ENCODE measurements around the gene AIFM2. TPM values are rescaled to one million over a fixed set of nuclear protein-coding genes. Genes with fewer than 3 reads are reported as not detected.

Gene AIFM2
- total and polyA plus RNA-seq, 10 of the 15 experiments (the other 5 are each of a cell fraction or from before 2014, with no cell fraction given), result 4.5 to 30.8 (median 15.6) TPM

DNA sequence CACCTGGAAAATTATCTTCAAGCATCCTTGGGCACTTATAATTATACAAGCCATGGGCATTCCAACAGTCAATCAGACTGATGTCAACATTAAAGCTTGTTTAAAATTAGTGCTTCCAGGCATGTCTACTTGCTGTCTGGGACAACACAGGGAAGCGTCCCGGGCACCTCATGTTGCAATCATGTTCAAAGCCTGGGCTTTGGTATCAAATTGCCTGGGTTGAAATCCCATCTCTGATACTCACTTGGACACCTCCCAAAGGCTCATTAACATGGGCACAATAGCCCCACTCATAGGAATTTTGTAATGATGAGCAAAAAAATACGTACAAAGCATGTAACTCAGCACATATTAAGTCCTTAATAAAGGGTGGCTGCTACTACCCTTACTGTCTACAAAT, 14.4 kb downstream of the AIFM2 start:
- H3K9me3 ChIP-seq (replicated peaks; ENCODE audit: control insufficient read depth, insufficient read depth, low read length), result no peaks in the 10 kb centered on the region
- no peak overlapping the region for H3K27ac ChIP-seq (ENCODE audit: control insufficient read depth, insufficient read depth)
- H3K4me2 ChIP-seq (ENCODE audit: control insufficient read depth, insufficient read depth), result no peak overlapping the region
- no peaks in the 10 kb centered on the region for H3K79me2 ChIP-seq (ENCODE audit: control insufficient read depth, insufficient read depth, low read length)
- in situ Hi-C loops (cut with MboI), result no loop called here
- no peak overlapping the region for H3K4me3 ChIP-seq
- TF ChIP-seq SIX5 (IDR thresholded peaks at IDR 0.05; ENCODE audit: low read depth, low read length, severe bottlenecking) (no peak), EED (IDR thresholded peaks at IDR 0.05; ENCODE audit: low read depth) (no peak), SMARCA5 (IDR thresholded peaks at IDR 0.05) (no peak), POLR2AphosphoS2 (IDR thresholded peaks at IDR 0.05; ENCODE audit: low read depth, low read length) (no peak), FOXK2 (IDR thresholded peaks at IDR 0.05) (no peak), WRNIP1 (IDR thresholded peaks at IDR 0.05; ENCODE audit: borderline replicate concordance, low read depth, low read length) (no peak), NFXL1 (IDR thresholded peaks at IDR 0.05; ENCODE audit: borderline replicate concordance) (no peak)
- TF ChIP-seq, protein P1, sequence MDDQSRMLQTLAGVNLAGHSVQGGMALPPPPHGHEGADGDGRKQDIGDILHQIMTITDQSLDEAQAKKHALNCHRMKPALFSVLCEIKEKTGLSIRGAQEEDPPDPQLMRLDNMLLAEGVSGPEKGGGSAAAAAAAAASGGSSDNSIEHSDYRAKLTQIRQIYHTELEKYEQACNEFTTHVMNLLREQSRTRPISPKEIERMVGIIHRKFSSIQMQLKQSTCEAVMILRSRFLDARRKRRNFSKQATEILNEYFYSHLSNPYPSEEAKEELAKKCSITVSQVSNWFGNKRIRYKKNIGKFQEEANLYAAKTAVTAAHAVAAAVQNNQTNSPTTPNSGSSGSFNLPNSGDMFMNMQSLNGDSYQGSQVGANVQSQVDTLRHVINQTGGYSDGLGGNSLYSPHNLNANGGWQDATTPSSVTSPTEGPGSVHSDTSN (IDR thresholded peaks at IDR 0.05; ENCODE audit: insufficient replicate concordance, low read depth, low read length), result no peak
- TF ChIP-seq, protein P2, sequence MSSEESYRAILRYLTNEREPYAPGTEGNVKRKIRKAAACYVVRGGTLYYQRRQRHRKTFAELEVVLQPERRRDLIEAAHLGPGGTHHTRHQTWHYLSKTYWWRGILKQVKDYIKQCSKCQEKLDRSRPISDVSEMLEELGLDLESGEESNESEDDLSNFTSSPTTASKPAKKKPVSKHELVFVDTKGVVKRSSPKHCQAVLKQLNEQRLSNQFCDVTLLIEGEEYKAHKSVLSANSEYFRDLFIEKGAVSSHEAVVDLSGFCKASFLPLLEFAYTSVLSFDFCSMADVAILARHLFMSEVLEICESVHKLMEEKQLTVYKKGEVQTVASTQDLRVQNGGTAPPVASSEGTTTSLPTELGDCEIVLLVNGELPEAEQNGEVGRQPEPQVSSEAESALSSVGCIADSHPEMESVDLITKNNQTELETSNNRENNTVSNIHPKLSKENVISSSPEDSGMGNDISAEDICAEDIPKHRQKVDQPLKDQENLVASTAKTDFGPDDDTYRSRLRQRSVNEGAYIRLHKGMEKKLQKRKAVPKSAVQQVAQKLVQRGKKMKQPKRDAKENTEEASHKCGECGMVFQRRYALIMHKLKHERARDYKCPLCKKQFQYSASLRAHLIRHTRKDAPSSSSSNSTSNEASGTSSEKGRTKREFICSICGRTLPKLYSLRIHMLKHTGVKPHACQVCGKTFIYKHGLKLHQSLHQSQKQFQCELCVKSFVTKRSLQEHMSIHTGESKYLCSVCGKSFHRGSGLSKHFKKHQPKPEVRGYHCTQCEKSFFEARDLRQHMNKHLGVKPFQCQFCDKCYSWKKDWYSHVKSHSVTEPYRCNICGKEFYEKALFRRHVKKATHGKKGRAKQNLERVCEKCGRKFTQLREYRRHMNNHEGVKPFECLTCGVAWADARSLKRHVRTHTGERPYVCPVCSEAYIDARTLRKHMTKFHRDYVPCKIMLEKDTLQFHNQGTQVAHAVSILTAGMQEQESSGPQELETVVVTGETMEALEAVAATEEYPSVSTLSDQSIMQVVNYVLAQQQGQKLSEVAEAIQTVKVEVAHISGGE (CRISPR knock-in tag; IDR thresholded peaks at IDR 0.05), result no peak
- ChIA-PET CTCF (interaction anchor here (0.9 to 8.4 kb wide), 9 partner anchors 8 to 247 kb away, joined by 3 to 173 read pairs (median 6); partner anchors contain the start of gene TYSND1), POLR2A (interaction anchor here (2.3 kb wide), 1 partner anchor 28 kb away, joined by 8 read pairs; the partner anchor contains the start of gene TYSND1), RAD21 (ENCODE audit: unreplicated experiment) (interaction anchor here (5.1 kb wide), 1 partner anchor 28 kb away, joined by 46 read pairs; the partner anchor contains the start of gene TYSND1), SMC1A (ENCODE audit: uncharacterized antibody, unreplicated experiment) (interaction anchor here (0.7 to 4.9 kb wide), 6 partner anchors 11 to 246 kb away, joined by 3 to 42 read pairs (median 3); partner anchors contain the start of gene TYSND1)
- H3K4me1 ChIP-seq (ENCODE audit: control insufficient read depth, insufficient read depth, low read length), result no peaks in the 10 kb centered on the region
- H3K27me3 ChIP-seq (replicated peaks in 1 of 2; ENCODE audit: control insufficient read depth in 2 of 2, insufficient read depth in 2 of 2, low read length in 1 of 2), result no peaks in the 10 kb centered on the region
- no TSS peak for BruUV-seq (replicated peaks)
- intact Hi-C loops (cut with micrococcal nuclease; ENCODE audit: unreplicated experiment), result no loop called here
- FAIRE-seq, result no peak
- H4K20me1 ChIP-seq (ENCODE audit: control insufficient read depth, insufficient read depth), result no peaks in the 10 kb centered on the region
- H3K9ac ChIP-seq (ENCODE audit: control insufficient read depth, insufficient read depth, low read length), result no peak overlapping the region
- no peak for ATAC-seq
- no peak for DNase-seq (ENCODE audit: low read depth, low spot score)
- peaks cover 24 to 26% of the 10 kb centered on the region in 2 experiments; a peak in 3 of 4 replicates for H3K36me3 ChIP-seq (ENCODE audit: control insufficient read depth in 2 of 2, insufficient read depth in 2 of 2, low read length in 1 of 2)
- no peak overlapping the region for H2AFZ ChIP-seq (ENCODE audit: control insufficient read depth, low read depth, low read length)
- WGBS (ENCODE audit: insufficient coverage, insufficient replicate concordance, low lambda C conversion rate, missing lambda C conversion rate), result 95% methylated on average over 3 of the region's 3 CpGs

Data from GM12878 (cell line).